A673 (cell line): ENCODE data around the gene ZNF280D.

Experiments
- EZH2 ChIP-seq: fragments of 200-600 bp; sonication (generic); IDR thresholded peaks from 2 replicates; pipeline ENCODE4 v1.6.1; 2017; ENCODE audit warnings: borderline replicate concordance, low read depth, mild to moderate bottlenecking, mixed read lengths, antibody characterized with exemption, low read length; ENCODE audit not compliant: poor library complexity, severe bottlenecking
- TF ChIP-seq, protein P1 (sequence below): fragments of 300-800, 200-600 bp; sonication (generic); conservative IDR thresholded peaks from 2 replicates; pipeline ENCODE4 v1.5.1; 2017; ENCODE audit warnings: low read depth, mild to moderate bottlenecking, antibody characterized with exemption, low read length, moderate library complexity, mixed read lengths

DNA sequence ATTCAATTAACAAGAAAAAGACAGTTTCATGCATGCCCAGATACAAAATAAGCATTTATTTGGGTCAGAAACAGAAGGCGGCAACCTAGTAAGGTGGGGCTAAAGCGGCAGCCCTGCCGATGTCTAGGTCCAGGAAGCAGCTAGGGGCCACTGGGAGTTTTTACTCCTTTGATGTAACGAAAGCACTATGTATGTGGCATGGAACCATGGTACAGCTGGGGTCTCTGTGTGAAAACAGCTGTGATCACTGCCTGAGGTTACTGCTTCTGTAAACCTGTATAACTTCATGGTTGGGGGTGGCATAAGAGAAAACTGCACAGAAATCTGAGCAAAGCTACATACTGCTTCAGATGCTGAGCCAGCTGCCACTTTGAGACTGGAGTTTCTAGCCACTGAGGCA, 119.5 kb downstream of the ZNF280D start:
- TF ChIP-seq, protein P1, sequence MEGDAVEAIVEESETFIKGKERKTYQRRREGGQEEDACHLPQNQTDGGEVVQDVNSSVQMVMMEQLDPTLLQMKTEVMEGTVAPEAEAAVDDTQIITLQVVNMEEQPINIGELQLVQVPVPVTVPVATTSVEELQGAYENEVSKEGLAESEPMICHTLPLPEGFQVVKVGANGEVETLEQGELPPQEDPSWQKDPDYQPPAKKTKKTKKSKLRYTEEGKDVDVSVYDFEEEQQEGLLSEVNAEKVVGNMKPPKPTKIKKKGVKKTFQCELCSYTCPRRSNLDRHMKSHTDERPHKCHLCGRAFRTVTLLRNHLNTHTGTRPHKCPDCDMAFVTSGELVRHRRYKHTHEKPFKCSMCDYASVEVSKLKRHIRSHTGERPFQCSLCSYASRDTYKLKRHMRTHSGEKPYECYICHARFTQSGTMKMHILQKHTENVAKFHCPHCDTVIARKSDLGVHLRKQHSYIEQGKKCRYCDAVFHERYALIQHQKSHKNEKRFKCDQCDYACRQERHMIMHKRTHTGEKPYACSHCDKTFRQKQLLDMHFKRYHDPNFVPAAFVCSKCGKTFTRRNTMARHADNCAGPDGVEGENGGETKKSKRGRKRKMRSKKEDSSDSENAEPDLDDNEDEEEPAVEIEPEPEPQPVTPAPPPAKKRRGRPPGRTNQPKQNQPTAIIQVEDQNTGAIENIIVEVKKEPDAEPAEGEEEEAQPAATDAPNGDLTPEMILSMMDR: no peak
- TF ChIP-seq EZH2: no peak
